ENCODE results near the gene SHF. TPM values are rescaled to one million over a fixed set of nuclear protein-coding genes. Genes with fewer than 3 reads are reported as not detected.
A peak's percentile ranks its signal among the peaks of the same experiment; 100 is the strongest.

Gene SHF
- total RNA-seq, 1 donor from 2014 or later = 4.6 TPM

- H3K9ac ChIP-seq (ENCODE audit: low read length) = no peak overlapping the region
- peaks cover 9% of the 10 kb centered on the region for H3K36me3 Mint-ChIP-seq (ENCODE audit: low read depth, unreplicated experiment)
- H3K27me3 ChIP-seq (ENCODE audit: insufficient read depth, low read length) = no peaks in the 10 kb centered on the region
- TF ChIP-seq CTCF (IDR thresholded peaks at IDR 0.05; ENCODE audit: insufficient read depth, low read depth, low read length) = no peak
- H2AFZ ChIP-seq (ENCODE audit: low read depth, low read length) = no peak overlapping the region
- H3K4me1 Mint-ChIP-seq (ENCODE audit: low read depth, unreplicated experiment) = peaks cover 8% of the 10 kb centered on the region
- no peak overlapping the region for H3K4me3 ChIP-seq (ENCODE audit: insufficient read depth, low read depth, low read length)
- H3K79me2 ChIP-seq (ENCODE audit: insufficient read depth, low read length) = no peaks in the 10 kb centered on the region
- peaks cover 5% of the 10 kb centered on the region for H3K4me1 ChIP-seq (ENCODE audit: insufficient read depth, low read length)
- no peak for FAIRE-seq
- peaks cover 1% of the 10 kb centered on the region for H3K9me3 Mint-ChIP-seq (ENCODE audit: unreplicated experiment)
- peaks cover 9% of the 10 kb centered on the region for H3K27me3 Mint-ChIP-seq (ENCODE audit: low read depth, unreplicated experiment)
- no peak overlapping the region for H3K4me2 ChIP-seq (ENCODE audit: low read length)
- no peak overlapping the region for H3K27ac Mint-ChIP-seq (ENCODE audit: unreplicated experiment)
- H3K27ac ChIP-seq (ENCODE audit: low read depth, low read length) = no peak overlapping the region
- H4K20me1 ChIP-seq (ENCODE audit: insufficient read depth, low read length) = no peaks in the 10 kb centered on the region
- H3K36me3 ChIP-seq (ENCODE audit: insufficient read depth, low read length) = no peaks in the 10 kb centered on the region
- H3K9me3 ChIP-seq (ENCODE audit: insufficient read depth, low read depth, low read length) = no peaks in the 10 kb centered on the region
- DNase-seq (ENCODE audit: low read depth) = no peak
- H3K4me3 Mint-ChIP-seq (ENCODE audit: unreplicated experiment) = no peak overlapping the region
Observed at GRCh38 chr15:45151998-45152828, 35.6 kb downstream of the SHF start.

GRCh38 chr15:45150997-45151396, 36.8 kb downstream of the SHF start:
- Mint-ChIP-seq H3K4me3 (ENCODE audit: unreplicated experiment) (no peak overlapping the region), H3K27me3 (ENCODE audit: low read depth, unreplicated experiment) (peaks cover 11% of the 10 kb centered on the region), H3K4me1 (ENCODE audit: low read depth, unreplicated experiment) (no peaks in the 10 kb centered on the region), H3K9me3 (ENCODE audit: unreplicated experiment) (peaks cover 1% of the 10 kb centered on the region), H3K36me3 (ENCODE audit: low read depth, unreplicated experiment) (peaks cover 9% of the 10 kb centered on the region), H3K27ac (ENCODE audit: unreplicated experiment) (no peak overlapping the region)
- FAIRE-seq (no peak), DNase-seq (ENCODE audit: low read depth) (no peak)
- Histone ChIP-seq H3K9ac (ENCODE audit: low read length) (no peak overlapping the region), H3K4me3 (ENCODE audit: insufficient read depth, low read depth, low read length) (no peak overlapping the region), H2AFZ (ENCODE audit: low read depth, low read length) (no peak overlapping the region), H3K36me3 (ENCODE audit: insufficient read depth, low read length) (no peaks in the 10 kb centered on the region), H3K27ac (ENCODE audit: low read depth, low read length) (no peak overlapping the region), H4K20me1 (ENCODE audit: insufficient read depth, low read length) (no peaks in the 10 kb centered on the region), H3K27me3 (ENCODE audit: insufficient read depth, low read length) (peaks cover 2% of the 10 kb centered on the region), H3K4me1 (ENCODE audit: insufficient read depth, low read length) (no peaks in the 10 kb centered on the region), H3K9me3 (ENCODE audit: insufficient read depth, low read depth, low read length) (no peaks in the 10 kb centered on the region), H3K79me2 (ENCODE audit: insufficient read depth, low read length) (no peaks in the 10 kb centered on the region), H3K4me2 (ENCODE audit: low read length) (no peak overlapping the region)
- TF ChIP-seq EZH2 (IDR thresholded peaks at IDR 0.05; ENCODE audit: insufficient read depth, low read length) = no peak
- TF ChIP-seq CTCF (IDR thresholded peaks at IDR 0.05; ENCODE audit: insufficient read depth, low read depth, low read length) = no peak

GRCh38 chr15:45150481-45150880, 37.3 kb downstream of the SHF start:
- H3K79me2 ChIP-seq (ENCODE audit: insufficient read depth, low read length) = no peaks in the 10 kb centered on the region
- peaks cover 3% of the 10 kb centered on the region for H3K27me3 ChIP-seq (ENCODE audit: insufficient read depth, low read length)
- no peak overlapping the region for H3K4me3 Mint-ChIP-seq (ENCODE audit: unreplicated experiment)
- no peaks in the 10 kb centered on the region for H3K9me3 ChIP-seq (ENCODE audit: insufficient read depth, low read depth, low read length)
- no peaks in the 10 kb centered on the region for H3K4me1 Mint-ChIP-seq (ENCODE audit: low read depth, unreplicated experiment)
- H3K36me3 Mint-ChIP-seq (ENCODE audit: low read depth, unreplicated experiment) = peaks cover 9% of the 10 kb centered on the region
- DNase-seq (ENCODE audit: low read depth) (peak; percentile 15), FAIRE-seq (no peak)
- no peak overlapping the region for H3K27ac ChIP-seq (ENCODE audit: low read depth, low read length)
- H3K36me3 ChIP-seq (ENCODE audit: insufficient read depth, low read length) = no peaks in the 10 kb centered on the region
- no peak overlapping the region for H2AFZ ChIP-seq (ENCODE audit: low read depth, low read length)
- H3K27me3 Mint-ChIP-seq (ENCODE audit: low read depth, unreplicated experiment) = peaks cover 14% of the 10 kb centered on the region
- no peak overlapping the region for H3K4me2 ChIP-seq (ENCODE audit: low read length)
- H3K4me3 ChIP-seq (ENCODE audit: insufficient read depth, low read depth, low read length) = no peak overlapping the region
- peaks cover 1% of the 10 kb centered on the region for H3K9me3 Mint-ChIP-seq (ENCODE audit: unreplicated experiment)
- TF ChIP-seq CTCF (IDR thresholded peaks at IDR 0.05; ENCODE audit: insufficient read depth, low read depth, low read length) (no peak), EZH2 (IDR thresholded peaks at IDR 0.05; ENCODE audit: insufficient read depth, low read length) (no peak)
- H4K20me1 ChIP-seq (ENCODE audit: insufficient read depth, low read length) = no peaks in the 10 kb centered on the region
- H3K9ac ChIP-seq (ENCODE audit: low read length) = no peak overlapping the region
- no peak overlapping the region for H3K27ac Mint-ChIP-seq (ENCODE audit: unreplicated experiment)
- no peaks in the 10 kb centered on the region for H3K4me1 ChIP-seq (ENCODE audit: insufficient read depth, low read length)
